HUES6 (cell line): Measurements from ENCODE around the gene SERGEF.

ENCODE experiments used
- H3K27ac ChIP-seq: 2 replicates; pipeline ENCODE4 v1.7.0; 2013; ENCODE audit warnings: low read depth, mild to moderate bottlenecking, low read length, inconsistent platforms
- H3K27me3 ChIP-seq: 2 replicates; pipeline ENCODE4 v1.6.1; 2013; ENCODE audit warnings: low read length; ENCODE audit not compliant: control insufficient read depth, insufficient read depth
- H3K36me3 ChIP-seq: 2 replicates; pipeline ENCODE4 v1.6.1; 2013; ENCODE audit warnings: low read length; ENCODE audit not compliant: control insufficient read depth, insufficient read depth
- H3K4me1 ChIP-seq: 2 replicates; pipeline ENCODE4 v1.6.1; 2013; ENCODE audit warnings: low read length; ENCODE audit not compliant: control insufficient read depth, insufficient read depth
- H3K4me3 ChIP-seq: 2 replicates; pipeline ENCODE4 v1.5.1; 2013; ENCODE audit warnings: low read depth, low read length
- H3K9ac ChIP-seq: one replicate; pipeline ENCODE4 v1.6.1; 2013; ENCODE audit warnings: mild to moderate bottlenecking, low read length
- H3K9me3 ChIP-seq: 2 replicates; pipeline ENCODE4 v1.6.1; 2013; ENCODE audit warnings: low read depth, low read length; ENCODE audit not compliant: control insufficient read depth, insufficient read depth

Gene SERGEF

GRCh38 chr11:17951685-17952388, 61.0 kb downstream of the SERGEF start:
- Histone ChIP-seq H3K4me3 (no peak overlapping the region), H3K9ac (no peak overlapping the region), H3K36me3 (peaks cover 4% of the 10 kb centered on the region; the same call in 1 of the 2 replicates), H3K4me1 (no peaks in the 10 kb centered on the region), H3K27me3 (no peaks in the 10 kb centered on the region), H3K9me3 (no peaks in the 10 kb centered on the region), H3K27ac (no peak overlapping the region)

GRCh38 chr11:17950644-17951043, 62.2 kb downstream of the SERGEF start:
- H3K36me3 ChIP-seq: peaks cover 4% of the 10 kb centered on the region; the same call in 1 of the 2 replicates
- H3K4me1 ChIP-seq: no peaks in the 10 kb centered on the region
- no peak overlapping the region for H3K9ac ChIP-seq
- H3K4me3 ChIP-seq: no peak overlapping the region
- H3K9me3 ChIP-seq: no peaks in the 10 kb centered on the region
- no peak overlapping the region for H3K27ac ChIP-seq
- H3K27me3 ChIP-seq: no peaks in the 10 kb centered on the region

DNA sequence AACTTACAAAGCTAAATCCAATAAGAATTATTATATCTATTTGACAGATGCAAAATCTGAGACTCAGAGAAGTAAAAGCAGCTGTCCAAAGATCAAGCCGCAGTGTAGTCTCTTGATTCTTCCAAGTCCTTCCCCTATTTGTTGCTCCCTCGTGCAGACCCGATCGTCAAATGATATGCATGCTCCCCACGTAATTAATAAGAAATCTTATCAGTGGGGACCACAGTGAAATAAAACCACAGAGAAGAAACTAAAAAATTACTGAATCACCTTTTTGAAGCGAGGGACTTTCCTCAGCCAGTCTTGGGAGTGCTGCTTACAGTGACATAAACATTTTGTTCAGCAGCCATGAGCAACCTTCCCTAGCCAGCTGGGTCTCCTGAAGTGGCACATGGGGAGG, 64.6 kb downstream of the SERGEF start:
- H3K4me3 ChIP-seq: no peak overlapping the region
- no peak overlapping the region for H3K9ac ChIP-seq
- no peaks in the 10 kb centered on the region; the same call in 1 of the 2 replicates for H3K36me3 ChIP-seq
- H3K27ac ChIP-seq: no peak overlapping the region
- no peaks in the 10 kb centered on the region for H3K9me3 ChIP-seq
- no peaks in the 10 kb centered on the region for H3K4me1 ChIP-seq
- H3K27me3 ChIP-seq: no peaks in the 10 kb centered on the region

- Histone ChIP-seq H3K36me3 (no peaks in the 10 kb centered on the region; the same call in 1 of the 2 replicates), H3K27ac (no peak overlapping the region), H3K9ac (no peak overlapping the region), H3K4me3 (no peak overlapping the region), H3K9me3 (no peaks in the 10 kb centered on the region), H3K27me3 (no peaks in the 10 kb centered on the region), H3K4me1 (no peaks in the 10 kb centered on the region)
Observed at GRCh38 chr11:17939542-17939941, 73.3 kb downstream of the SERGEF start.

- H3K4me1 ChIP-seq: peaks cover 1% of the 10 kb centered on the region; the same call in 1 of the 2 replicates
- H3K27me3 ChIP-seq: no peaks in the 10 kb centered on the region
- H3K4me3 ChIP-seq: no peak overlapping the region
- H3K27ac ChIP-seq: no peak overlapping the region
- no peaks in the 10 kb centered on the region for H3K36me3 ChIP-seq
- H3K9ac ChIP-seq: no peak overlapping the region
- H3K9me3 ChIP-seq: no peaks in the 10 kb centered on the region
Observed at GRCh38 chr11:17936790-17937189, 76.1 kb downstream of the SERGEF start.

- no peak overlapping the region for H3K27ac ChIP-seq
- H3K27me3 ChIP-seq: no peaks in the 10 kb centered on the region
- no peak overlapping the region for H3K4me3 ChIP-seq
- H3K9ac ChIP-seq: no peak overlapping the region
- H3K9me3 ChIP-seq: no peaks in the 10 kb centered on the region
- peaks cover 9% of the 10 kb centered on the region; the same call in 1 of the 2 replicates for H3K4me1 ChIP-seq
- H3K36me3 ChIP-seq: no peaks in the 10 kb centered on the region
Observed at GRCh38 chr11:17934194-17934593, 78.7 kb downstream of the SERGEF start.

DNA sequence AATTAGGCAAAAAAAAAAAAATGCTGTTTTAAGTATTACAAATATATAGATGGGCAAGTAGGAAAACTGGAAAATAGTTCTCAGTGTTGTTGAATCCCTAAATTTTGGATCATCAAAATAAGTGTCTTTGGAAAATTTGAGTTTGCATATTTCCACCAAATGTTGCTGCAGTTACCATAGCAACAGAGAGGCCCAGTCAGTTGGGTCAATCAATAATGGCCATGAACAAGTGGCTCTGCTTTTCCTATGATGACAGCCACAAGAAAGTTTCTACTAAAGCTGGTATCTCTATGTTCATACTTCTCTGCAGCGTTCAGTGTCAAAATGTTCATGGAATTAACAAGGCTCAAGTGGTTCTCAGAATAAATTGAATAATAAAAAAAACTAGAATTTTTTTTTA, 79.1 kb downstream of the SERGEF start:
- no peaks in the 10 kb centered on the region for H3K36me3 ChIP-seq
- no peak overlapping the region for H3K9ac ChIP-seq
- no peaks in the 10 kb centered on the region for H3K27me3 ChIP-seq
- no peaks in the 10 kb centered on the region for H3K9me3 ChIP-seq
- no peak overlapping the region for H3K4me3 ChIP-seq
- no peak overlapping the region for H3K27ac ChIP-seq
- peaks cover 9% of the 10 kb centered on the region; the same call in 1 of the 2 replicates for H3K4me1 ChIP-seq

GRCh38 chr11:17932472-17932871, 80.4 kb downstream of the SERGEF start:
- H3K9ac ChIP-seq: no peak overlapping the region
- peaks cover 9% of the 10 kb centered on the region; the same call in 1 of the 2 replicates for H3K4me1 ChIP-seq
- H3K27me3 ChIP-seq: no peaks in the 10 kb centered on the region
- no peaks in the 10 kb centered on the region for H3K9me3 ChIP-seq
- no peak overlapping the region for H3K27ac ChIP-seq
- no peaks in the 10 kb centered on the region for H3K36me3 ChIP-seq
- H3K4me3 ChIP-seq: no peak overlapping the region

- Histone ChIP-seq H3K27ac (no peak overlapping the region), H3K4me1 (peaks cover 9% of the 10 kb centered on the region; the same call in 1 of the 2 replicates), H3K27me3 (no peaks in the 10 kb centered on the region), H3K9ac (no peak overlapping the region), H3K36me3 (no peaks in the 10 kb centered on the region), H3K4me3 (no peak overlapping the region; the same call in 1 of the 2 replicates), H3K9me3 (no peaks in the 10 kb centered on the region)
Observed at GRCh38 chr11:17931595-17931994, 81.3 kb downstream of the SERGEF start.

DNA sequence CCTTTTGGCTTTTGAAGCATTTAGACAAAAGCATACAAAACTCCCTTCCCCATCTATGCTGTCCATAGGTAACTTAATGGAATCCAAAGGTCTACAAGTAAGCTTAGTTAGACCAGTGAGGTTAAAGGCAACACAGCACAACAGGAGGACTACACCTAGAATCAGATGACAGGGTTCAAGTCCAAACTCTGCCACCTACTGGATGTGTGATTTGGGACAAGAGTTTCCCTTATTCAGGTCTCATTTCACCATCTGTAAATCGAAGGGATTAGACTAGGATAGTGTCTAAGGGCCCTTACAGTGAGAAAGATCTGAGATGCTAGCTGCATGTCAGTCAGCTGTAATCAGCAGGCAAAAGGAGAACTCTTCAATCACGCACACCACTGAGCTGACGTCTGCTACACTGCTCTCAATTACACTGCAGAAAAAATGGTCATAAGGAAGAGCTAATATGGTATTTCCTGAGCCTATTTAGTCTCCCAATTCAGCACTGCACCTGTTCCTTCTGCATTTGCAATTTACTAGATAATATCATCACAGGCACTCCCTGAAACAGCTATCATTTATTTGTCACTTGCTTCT, 82.2 kb downstream of the SERGEF start:
- Histone ChIP-seq H3K9me3 (no peaks in the 10 kb centered on the region), H3K27me3 (no peaks in the 10 kb centered on the region), H3K9ac (no peak overlapping the region), H3K27ac (no peak overlapping the region), H3K4me3 (no peak overlapping the region), H3K4me1 (peaks cover 9% of the 10 kb centered on the region; the same call in 1 of the 2 replicates), H3K36me3 (no peaks in the 10 kb centered on the region)

DNA sequence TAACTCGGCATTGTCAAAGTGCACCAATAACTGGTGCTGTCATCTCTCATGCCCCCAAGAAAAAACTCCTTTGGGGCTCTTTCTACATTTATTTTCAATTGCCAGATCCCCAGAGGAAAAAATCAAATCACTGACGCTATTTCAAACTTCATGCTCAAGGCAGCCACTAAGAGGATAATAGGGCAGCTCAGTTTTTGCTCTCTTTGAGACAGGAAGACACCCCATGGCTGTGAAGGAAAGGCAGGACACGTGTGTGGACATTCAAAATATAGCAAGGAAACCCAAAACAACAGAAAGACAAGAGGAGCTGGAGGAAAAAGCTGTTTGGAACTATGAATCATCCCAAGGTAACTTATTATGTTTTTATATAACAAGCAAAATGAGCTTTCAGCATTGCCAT, 83.7 kb downstream of the SERGEF start:
- Histone ChIP-seq H3K27ac (no peak overlapping the region), H3K27me3 (no peaks in the 10 kb centered on the region), H3K9me3 (no peaks in the 10 kb centered on the region), H3K4me1 (peaks cover 9% of the 10 kb centered on the region; the same call in 1 of the 2 replicates), H3K9ac (no peak overlapping the region), H3K4me3 (no peak overlapping the region), H3K36me3 (no peaks in the 10 kb centered on the region)
